Stimulated activated CD8-positive, alpha-beta memory T cell treated with anti-CD3 and anti-CD28 coated beads, Interleukin-15, amount 100 ng/mL, for 1 hour (primary cell): ENCODE data around the gene OPRL1.

Source experiments
- DNase-seq: peaks from one replicate; pipeline ENCODE4 v3.0.0-alpha.2; 2020; ENCODE audit warnings: low read depth

The OPRL1 gene

GRCh38 chr20:64104667-64105451, 25.0 kb downstream of the OPRL1 start:
- DNase-seq: no peak

DNA sequence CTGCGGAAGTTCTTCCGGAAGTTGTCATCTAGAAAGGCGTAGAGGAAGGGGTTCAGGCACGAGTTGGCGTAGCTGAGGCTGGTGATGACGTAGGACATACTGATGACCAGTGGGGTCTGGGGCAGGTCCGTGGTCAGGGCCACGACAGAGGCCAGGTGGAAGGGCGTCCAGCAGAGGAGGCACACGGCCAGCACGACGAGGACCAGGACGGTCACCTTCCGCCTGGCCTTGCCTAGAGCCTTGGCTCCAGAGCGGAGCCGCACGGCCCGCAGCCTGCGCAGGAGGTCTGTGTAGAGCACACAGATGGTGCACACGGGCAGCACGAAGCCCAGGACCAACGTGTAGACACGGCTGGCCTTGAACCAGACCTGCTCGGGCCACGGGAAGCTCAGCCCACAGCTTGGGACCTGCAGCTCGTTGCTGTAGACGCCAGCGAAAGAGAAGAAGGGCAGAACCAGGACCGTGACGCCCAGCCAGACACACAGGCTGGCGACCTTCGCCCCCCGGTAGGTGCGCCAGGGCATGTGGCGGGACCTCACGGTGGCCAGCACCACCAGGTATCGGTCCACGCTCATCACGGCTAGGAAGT, 26.1 kb downstream of the OPRL1 start:
- DNase-seq: no peak

GRCh38 chr20:64106435-64106961, 26.6 kb downstream of the OPRL1 start:
- no peak for DNase-seq

DNA sequence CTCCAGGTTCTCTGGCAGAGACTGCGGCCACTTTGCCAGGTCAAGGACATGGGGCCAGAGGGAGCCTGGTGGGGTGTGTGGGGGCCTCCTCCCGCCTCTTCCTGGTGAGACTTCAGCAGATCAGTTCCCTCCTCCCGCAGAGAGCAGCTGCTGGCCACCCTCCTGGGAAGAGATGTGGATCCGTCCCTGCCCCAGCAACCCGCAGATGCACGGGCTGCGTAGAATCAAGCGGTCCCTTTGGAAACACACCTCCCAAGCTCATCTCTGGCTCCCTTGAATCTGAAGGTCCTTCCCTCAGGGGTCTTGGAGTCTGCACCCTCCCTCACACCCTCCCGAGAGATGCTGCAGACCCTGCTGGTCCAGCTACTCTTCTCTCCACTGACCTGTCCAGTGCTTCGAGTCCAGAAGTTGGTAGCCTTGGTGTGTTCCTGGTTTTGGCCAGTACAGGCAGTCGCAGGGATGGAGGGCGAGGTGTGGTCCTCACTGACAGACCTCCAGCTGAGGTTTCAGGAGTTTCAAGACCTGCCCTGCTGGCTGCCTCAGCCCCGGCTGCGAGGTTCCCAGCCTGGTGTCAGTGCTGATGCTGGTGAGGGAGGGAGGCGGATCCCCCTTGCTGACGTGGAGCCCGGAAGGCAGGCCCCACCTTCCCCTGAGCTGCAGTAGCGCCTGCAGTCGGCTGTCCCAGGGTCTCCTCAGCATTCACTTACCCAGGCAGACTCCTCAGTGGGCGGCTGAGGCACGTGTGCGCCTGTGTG, 27.3 kb downstream of the OPRL1 start, which contains the start of gene NPBWR2:
TSS of gene NPBWR2 (minus strand) at position 585 of the 755 bp plus-strand sequence. CDS start 734 bp downstream, outside the sequence.
- DNase-seq: no peak

DNA sequence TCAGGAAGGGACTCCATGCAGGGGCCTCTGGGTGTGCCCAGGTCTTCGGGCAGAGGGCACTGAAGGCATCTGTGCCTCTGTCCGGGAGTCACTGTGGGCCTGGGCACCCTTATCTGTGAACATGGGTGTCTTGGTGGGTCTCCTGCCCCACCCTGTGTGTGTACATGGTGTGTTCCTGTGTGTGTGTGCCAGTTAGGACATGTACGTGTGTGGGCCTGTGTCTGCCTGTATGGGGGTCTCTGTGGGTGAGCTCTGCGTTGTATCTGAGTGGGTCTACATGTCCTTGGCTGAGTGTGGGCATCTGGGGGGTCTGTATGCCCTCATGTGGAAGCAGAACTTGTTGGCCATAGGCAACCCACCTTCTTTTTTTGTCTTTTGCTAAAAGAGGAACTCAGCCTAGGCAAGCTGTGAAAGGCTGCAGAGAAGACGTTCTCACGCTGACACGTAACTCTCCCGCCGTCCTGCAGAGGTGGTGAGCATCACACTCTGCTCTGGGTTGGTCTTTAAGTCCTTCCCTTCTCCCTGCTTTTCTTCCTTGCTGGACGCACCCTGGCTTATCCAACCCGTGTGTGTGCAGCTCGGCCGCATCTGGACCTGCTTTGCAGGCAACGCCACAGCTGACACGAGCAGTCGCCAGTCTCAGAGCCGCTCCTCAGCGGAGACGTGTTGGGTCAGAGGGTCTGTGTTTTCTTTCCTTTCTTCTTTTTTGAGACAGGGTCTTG, 28.0 kb downstream of the OPRL1 start:
- DNase-seq: no peak

GRCh38 chr20:64108731-64109681, 29.1 kb downstream of the OPRL1 start:
- DNase-seq: no peak

DNA sequence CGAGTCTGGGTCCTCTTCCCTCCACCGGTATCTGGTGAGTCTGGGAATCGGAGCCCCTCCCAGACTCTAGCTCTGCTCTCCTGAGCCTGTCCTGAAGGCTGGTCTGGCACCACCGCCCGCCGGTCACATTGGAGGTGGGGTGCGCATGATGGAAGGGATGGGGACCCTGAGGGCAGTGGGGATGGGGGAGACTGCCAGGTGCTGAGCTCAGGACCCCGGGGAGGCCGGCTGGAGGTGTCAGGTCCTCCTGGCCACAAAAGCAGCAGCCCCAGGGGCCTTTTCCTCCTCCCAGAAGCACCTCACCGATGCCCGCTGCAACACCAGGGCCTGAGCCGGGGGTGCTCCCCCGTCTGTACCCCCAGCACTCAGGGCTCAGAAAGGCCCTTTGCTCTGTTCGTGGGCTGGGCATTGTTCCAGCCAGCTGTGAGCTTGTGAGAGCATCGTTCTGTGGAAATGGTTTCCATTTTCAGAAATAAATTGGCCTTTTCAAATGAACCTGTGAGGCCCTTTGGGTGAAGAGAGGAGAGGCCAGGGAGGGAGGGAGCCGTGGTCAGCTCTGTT, 30.0 kb downstream of the OPRL1 start:
- no peak for DNase-seq

- DNase-seq: no peak
Measured at GRCh38 chr20:64110411-64111068, 30.7 kb downstream of the OPRL1 start.

GRCh38 chr20:64111841-64112641, 32.2 kb downstream of the OPRL1 start:
- no peak for DNase-seq

GRCh38 chr20:64112691-64113443, 33.0 kb downstream of the OPRL1 start:
- no peak for DNase-seq

GRCh38 chr20:64113444-64113775, 33.5 kb downstream of the OPRL1 start:
- no peak for DNase-seq

- DNase-seq: no peak
Measured at GRCh38 chr20:64113796-64114355, 34.0 kb downstream of the OPRL1 start.

- no peak for DNase-seq
Measured at GRCh38 chr20:64114356-64114971, 34.6 kb downstream of the OPRL1 start.

DNA sequence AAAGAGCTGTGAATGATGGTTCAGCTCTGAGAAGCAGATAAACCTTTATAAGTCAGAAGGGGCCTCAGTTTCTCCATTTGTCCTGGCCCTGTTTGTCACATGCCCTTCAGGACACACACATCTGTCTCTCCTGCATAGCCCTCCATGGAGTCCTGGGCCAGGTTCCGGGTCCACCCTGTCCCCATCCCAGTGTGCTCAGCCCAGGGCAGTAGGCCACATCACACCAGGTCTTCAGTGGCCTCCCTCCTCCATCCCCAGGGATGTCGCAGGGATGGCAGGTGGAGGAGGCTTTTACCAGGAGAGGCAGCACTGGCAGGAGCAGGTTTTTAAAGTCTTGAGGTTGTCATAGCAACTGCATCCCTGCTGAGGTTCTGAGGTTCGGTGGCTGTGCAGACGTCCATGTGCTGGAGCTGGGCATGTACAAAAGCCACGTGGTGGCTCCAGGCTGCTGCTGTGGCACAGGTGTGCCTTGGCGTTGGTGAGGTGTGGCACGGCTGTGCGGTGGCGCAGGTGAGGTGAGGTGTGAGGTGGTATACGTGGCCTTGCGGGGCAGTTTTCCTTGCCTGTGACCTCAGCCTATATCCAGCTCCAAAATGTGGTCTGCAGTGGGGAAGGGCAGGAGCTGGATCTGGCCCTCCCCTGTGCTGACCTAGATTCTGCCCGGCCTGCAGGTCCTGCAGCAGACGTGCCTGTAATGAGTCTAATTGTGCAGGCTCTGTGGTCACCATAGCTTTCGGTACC, 35.5 kb downstream of the OPRL1 start:
- no peak for DNase-seq

DNA sequence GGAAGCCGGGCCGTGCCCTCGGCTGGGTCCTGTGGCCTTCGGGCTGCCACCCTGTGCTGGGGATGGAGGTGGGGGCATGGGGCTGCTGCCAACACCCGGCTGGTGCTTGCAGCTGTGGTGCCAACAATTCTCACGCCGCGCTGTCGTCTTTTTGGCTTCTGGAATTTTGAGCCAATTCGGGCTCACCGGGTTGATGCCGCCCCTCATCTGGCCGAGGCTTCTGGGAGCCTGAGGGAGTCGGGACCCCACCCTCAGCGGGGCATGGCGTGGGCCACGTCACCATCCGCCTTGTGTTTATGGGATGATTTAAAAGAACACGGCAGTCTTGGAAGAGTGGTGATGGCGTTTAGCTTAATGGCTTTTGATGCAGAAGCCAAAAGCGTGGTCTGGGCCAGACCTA, 36.1 kb downstream of the OPRL1 start:
- DNase-seq: no peak

GRCh38 chr20:64116541-64117431, 36.9 kb downstream of the OPRL1 start:
- no peak for DNase-seq
